PC-3 (cell line): ENCODE data around the gene ZC3H6.

Experiments
- EZH2 ChIP-seq: fragments of 300-600 bp; sonication (generic); IDR thresholded peaks from one replicate; pipeline ENCODE4 v1.6.1; 2017; ENCODE audit warnings: antibody characterized with exemption, mild to moderate bottlenecking, low read length; ENCODE audit not compliant: unreplicated experiment
- EZH2phosphoT487 ChIP-seq: fragments of 300-600 bp; sonication (generic); IDR thresholded peaks from 2 replicates; pipeline ENCODE4 v1.6.1; 2018; ENCODE audit warnings: mild to moderate bottlenecking, antibody characterized with exemption, low read length, borderline replicate concordance
- TF ChIP-seq, protein P1 (sequence below): fragments of 300-600 bp; sonication (generic); conservative IDR thresholded peaks from 2 replicates; pipeline ENCODE4 v1.5.1; 2017; ENCODE audit warnings: antibody characterized with exemption, low read depth, mild to moderate bottlenecking, low read length

- TF ChIP-seq, protein P1, sequence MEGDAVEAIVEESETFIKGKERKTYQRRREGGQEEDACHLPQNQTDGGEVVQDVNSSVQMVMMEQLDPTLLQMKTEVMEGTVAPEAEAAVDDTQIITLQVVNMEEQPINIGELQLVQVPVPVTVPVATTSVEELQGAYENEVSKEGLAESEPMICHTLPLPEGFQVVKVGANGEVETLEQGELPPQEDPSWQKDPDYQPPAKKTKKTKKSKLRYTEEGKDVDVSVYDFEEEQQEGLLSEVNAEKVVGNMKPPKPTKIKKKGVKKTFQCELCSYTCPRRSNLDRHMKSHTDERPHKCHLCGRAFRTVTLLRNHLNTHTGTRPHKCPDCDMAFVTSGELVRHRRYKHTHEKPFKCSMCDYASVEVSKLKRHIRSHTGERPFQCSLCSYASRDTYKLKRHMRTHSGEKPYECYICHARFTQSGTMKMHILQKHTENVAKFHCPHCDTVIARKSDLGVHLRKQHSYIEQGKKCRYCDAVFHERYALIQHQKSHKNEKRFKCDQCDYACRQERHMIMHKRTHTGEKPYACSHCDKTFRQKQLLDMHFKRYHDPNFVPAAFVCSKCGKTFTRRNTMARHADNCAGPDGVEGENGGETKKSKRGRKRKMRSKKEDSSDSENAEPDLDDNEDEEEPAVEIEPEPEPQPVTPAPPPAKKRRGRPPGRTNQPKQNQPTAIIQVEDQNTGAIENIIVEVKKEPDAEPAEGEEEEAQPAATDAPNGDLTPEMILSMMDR, result no peak
- TF ChIP-seq EZH2 (no peak), EZH2phosphoT487 (no peak)
Observed at GRCh38 chr2:112339986-112340385, 64.6 kb downstream of the ZC3H6 start.
